Coronary artery (tissue), 2 donors: ENCODE measurements around the gene COA1.
A peak's percentile ranks its signal among the peaks of the same experiment; 100 is the strongest.
"Not testable (repeated sequence)": the region's sequence is repeated elsewhere in the genome, so short reads cannot be mapped to it uniquely, and the experiment has no call there.

Source experiments
- DNase-seq: peaks from one replicate; pipeline ENCODE4 v3.0.0-alpha.2; 2017; ENCODE audit warnings: low spot score
- H3K27ac ChIP-seq, 2 donors: fragments of 200-600 bp; sonication (generic); one replicate each; pipeline ENCODE4 v1.5.1; 2016 to 2019
- H3K4me3 ChIP-seq: fragments of 200-600 bp; sonication (generic); 2 replicates; pipeline ENCODE4 v1.5.1; 2016; ENCODE audit warnings: mild to moderate bottlenecking, moderate library complexity
- TF ChIP-seq, protein P1 (sequence below): fragments of 200-600 bp; sonication (generic); IDR thresholded peaks from one replicate; pipeline ENCODE4 v1.5.1; 2019; ENCODE audit warnings: antibody characterized with exemption

The COA1 gene

DNA sequence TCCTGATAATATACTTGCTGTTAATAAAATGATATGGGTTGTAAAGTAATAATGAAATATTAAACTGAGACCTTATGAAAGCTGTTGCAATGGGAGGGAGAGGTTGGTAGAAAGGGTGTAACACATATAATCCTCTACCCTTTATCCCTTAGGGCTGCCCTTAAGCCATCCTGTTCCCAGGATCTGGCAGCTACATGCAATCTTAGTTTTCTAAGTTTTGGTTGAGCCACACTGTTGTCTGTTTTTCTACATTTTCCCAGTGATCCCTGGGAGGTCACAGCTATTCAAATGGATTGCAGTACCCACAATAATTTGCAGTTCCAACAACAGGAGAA is 6.3 kb downstream of the COA1 start:
- no peak overlapping the region for H3K4me3 ChIP-seq
- TF ChIP-seq, protein P1, sequence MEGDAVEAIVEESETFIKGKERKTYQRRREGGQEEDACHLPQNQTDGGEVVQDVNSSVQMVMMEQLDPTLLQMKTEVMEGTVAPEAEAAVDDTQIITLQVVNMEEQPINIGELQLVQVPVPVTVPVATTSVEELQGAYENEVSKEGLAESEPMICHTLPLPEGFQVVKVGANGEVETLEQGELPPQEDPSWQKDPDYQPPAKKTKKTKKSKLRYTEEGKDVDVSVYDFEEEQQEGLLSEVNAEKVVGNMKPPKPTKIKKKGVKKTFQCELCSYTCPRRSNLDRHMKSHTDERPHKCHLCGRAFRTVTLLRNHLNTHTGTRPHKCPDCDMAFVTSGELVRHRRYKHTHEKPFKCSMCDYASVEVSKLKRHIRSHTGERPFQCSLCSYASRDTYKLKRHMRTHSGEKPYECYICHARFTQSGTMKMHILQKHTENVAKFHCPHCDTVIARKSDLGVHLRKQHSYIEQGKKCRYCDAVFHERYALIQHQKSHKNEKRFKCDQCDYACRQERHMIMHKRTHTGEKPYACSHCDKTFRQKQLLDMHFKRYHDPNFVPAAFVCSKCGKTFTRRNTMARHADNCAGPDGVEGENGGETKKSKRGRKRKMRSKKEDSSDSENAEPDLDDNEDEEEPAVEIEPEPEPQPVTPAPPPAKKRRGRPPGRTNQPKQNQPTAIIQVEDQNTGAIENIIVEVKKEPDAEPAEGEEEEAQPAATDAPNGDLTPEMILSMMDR = no peak
- DNase-seq = no peak
- no peak overlapping the region for H3K27ac ChIP-seq

DNA sequence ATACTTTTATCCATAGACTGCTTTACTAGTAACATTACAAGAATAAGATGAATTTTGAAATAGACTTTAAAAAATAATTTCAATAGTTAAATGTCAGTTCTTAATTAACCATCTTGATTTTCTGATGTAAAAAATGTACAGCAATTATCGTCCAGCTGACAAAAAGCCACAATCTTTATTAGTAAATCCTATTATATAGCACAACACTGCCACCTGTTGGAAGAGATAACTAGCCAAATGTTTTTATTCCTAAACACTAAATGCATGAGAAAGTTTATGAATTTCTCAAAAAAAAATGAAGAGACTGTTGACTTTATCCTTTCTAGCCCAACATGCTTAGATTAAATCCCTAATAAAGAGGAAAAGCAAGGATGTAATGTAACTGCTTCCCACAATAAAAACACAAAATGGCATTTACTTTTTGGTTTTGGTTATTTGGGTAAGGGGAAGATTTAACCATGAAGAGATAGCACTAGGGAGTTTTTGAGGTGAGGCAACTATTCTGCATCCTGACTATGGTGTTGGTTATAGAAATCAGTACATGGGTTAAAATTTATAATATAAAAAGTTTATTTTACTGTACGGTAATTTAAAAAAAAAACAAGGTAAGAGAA is 8.0 kb downstream of the COA1 start:
- TF ChIP-seq, protein P1 = peak; percentile 36
- H3K4me3 ChIP-seq = no peak overlapping the region
- DNase-seq = no peak
- H3K27ac ChIP-seq = no peak overlapping the region

DNA sequence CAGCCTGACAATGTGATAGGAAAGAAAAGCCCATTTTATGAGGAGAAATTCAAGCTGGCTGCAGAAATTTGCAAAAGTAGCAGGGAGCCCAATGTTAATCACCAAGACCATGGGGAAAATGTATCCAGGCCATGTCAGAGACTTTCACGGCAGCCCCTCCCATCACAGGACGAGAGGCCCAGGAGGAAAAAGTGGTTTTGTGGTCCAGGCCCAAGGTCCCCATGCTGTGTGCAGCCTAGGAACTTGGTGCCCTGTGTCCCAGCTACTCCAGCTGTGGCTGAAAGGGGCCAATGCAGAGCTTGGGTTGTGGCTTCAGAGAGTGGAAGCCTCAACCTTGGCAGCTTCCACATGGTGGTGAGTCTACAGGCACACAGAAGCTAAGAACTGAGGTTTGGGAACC is 12.7 kb downstream of the COA1 start:
- no peak for DNase-seq
- no peak overlapping the region for H3K27ac ChIP-seq
- no peak overlapping the region for H3K4me3 ChIP-seq
- TF ChIP-seq, protein P1 = no peak

DNA sequence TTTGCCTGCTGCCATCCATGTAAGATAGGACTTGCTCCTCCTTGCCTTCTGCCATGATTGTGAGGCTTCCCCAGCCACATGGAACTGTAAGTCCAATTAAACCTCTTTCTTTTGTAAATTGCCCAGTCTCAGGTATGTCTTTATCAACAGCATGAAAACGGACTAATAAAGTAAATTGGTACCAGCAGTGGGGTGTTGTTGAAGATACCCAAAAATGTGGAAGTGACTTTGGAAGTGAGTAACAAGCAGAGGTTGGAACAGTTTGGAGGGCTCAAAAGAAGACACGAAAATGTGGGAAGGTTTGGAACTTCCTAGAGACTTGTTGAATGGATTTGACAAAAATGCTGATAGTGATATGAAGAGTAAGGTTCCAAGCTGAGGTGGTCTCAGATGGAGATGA is 13.4 kb downstream of the COA1 start:
- not testable (repeated sequence) for DNase-seq, H3K27ac ChIP-seq, H3K4me3 ChIP-seq

DNA sequence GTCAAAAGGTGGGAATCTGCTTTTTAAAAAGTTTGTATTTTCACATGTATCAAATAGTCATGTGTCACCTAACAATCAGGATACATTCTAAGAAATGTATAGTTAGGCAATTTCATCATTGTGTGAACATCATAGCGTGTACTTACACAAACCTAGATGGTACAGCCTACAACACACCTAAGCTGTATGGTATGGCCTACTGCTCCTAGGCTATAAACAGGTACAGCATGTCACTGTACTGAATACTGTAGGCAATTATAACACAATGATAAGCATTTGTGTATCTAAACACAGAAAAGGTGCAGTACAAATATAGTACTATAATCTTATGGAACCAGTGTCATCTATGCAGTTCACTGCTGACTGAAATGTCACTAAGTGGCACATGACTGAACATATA is 17.8 kb downstream of the COA1 start:
- Histone ChIP-seq H3K4me3 (no peak overlapping the region), H3K27ac (no peak overlapping the region)
- TF ChIP-seq, protein P1 = no peak
- no peak for DNase-seq

DNA sequence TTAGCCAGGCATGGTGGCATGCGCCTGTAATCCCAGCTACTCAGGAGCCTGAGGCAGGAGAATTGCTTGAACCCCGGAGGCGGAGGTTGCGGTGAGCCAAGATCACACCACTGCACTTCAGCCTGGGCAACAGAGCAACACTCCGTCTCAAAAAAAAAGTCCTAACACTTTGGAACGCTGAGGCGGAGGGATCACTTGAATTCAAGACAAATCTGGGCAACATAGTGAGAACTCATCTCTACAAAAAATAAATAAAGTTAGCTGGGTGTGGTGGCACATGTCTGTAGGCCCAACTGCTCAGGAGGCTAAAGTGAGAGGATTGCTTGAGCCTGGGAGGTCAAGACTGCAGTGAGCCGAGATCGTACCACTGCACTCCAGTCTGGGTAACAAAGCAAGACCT is 21.3 kb downstream of the COA1 start:
- DNase-seq, H3K27ac ChIP-seq, H3K4me3 ChIP-seq: not testable (repeated sequence)

DNA sequence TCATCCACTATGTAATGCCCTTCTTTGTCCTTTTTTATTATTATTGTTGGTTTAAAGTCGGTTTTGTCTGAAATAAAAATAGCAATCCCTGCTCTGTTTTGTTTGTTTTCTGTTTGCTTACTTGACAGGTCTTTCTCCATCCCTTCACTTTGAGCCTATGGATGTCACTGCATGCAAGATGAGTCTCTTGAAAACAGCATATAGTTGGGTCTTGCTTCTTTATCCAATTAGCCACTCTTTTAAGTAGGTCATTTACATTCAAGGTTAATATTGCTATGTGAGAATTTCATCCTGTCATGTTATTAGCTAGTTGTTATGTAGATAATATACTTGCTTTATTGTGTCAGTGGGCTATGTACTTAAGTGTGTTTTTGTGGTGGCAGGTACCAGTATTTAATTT is 25.8 kb downstream of the COA1 start:
- DNase-seq = no peak
- Histone ChIP-seq H3K27ac (no peak overlapping the region), H3K4me3 (no peak overlapping the region)
- TF ChIP-seq, protein P1 = no peak

DNA sequence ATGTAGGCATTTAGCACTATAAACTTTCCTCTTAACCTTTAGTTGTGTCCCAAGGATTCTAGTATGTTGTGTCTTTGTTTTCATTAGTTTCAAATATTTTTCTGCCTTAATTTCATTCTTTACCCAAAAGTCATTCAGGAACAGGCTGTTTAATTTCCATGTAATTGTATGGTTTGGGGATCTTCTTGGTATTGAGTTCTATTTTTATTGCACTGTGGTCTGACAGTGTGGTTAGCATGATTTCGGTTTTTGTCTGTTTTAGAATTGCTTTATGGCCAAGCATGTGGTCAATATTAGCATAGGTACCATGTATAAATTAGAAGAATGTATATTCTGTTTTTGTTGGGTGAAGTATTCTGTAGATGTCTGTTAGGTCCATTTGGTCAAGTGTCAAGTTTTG is 26.3 kb downstream of the COA1 start:
- TF ChIP-seq, protein P1 = no peak
- H3K4me3 ChIP-seq = no peak overlapping the region
- no peak overlapping the region for H3K27ac ChIP-seq
- DNase-seq = no peak
